Measurements from ENCODE around the gene MEX3A. TPM values are rescaled to one million over a fixed set of nuclear protein-coding genes. Genes with fewer than 3 reads are reported as not detected.

Gene MEX3A
- total RNA-seq, 1 donor from 2014 or later: 32.2 TPM

- Histone ChIP-seq H3K79me2 (ENCODE audit: low read depth) (peaks cover 90% of the 10 kb centered on the region), H3F3A (ENCODE audit: low read depth) (peaks cover 91% of the 10 kb centered on the region), H4K20me1 (ENCODE audit: low read depth) (peaks cover 99% of the 10 kb centered on the region), H3K4me3 (peak overlapping the region; percentile 99), H3K9me3 (ENCODE audit: low read depth) (no peaks in the 10 kb centered on the region), H3K9ac (no peak overlapping the region), H3K4me2 (peak overlapping the region; percentile 97), H2AFZ (replicated peaks) (no peak overlapping the region), H3K27ac (peak overlapping the region; percentile 76), H3K27me3 (no peaks in the 10 kb centered on the region), H3K36me3 (no peaks in the 10 kb centered on the region), H3K4me1 (peaks cover 92% of the 10 kb centered on the region)
- peak overlapping the region; percentile 13 for H3K27ac Mint-ChIP-seq
- peaks cover 45% of the 10 kb centered on the region for H3K36me3 Mint-ChIP-seq
- H3K27me3 Mint-ChIP-seq (ENCODE audit: insufficient read depth, low read depth): peaks cover 10% of the 10 kb centered on the region
- H3K9me3 Mint-ChIP-seq: no peaks in the 10 kb centered on the region
- DNase-seq (ENCODE audit: low spot score): peak; percentile 35
- H3K4me1 Mint-ChIP-seq: peaks cover 90% of the 10 kb centered on the region
- H3K4me3 Mint-ChIP-seq: peak overlapping the region; percentile 60
- TF ChIP-seq CTCF (IDR thresholded peaks at IDR 0.05): peak; percentile 18
- TF ChIP-seq EZH2 (IDR thresholded peaks at IDR 0.05): no peak
Measured at GRCh38 chr1:156075162-156075561, 7.1 kb downstream of the MEX3A start.

- peaks cover 10% of the 10 kb centered on the region for H3K27me3 Mint-ChIP-seq (ENCODE audit: insufficient read depth, low read depth)
- H3K4me1 ChIP-seq: peaks cover 92% of the 10 kb centered on the region
Measured at GRCh38 chr1:156074661-156075060, 7.6 kb downstream of the MEX3A start.

GRCh38 chr1:156073740-156074139, 8.5 kb downstream of the MEX3A start:
- H3F3A ChIP-seq (ENCODE audit: low read depth): peaks cover 78% of the 10 kb centered on the region
- H3K27me3 ChIP-seq: no peaks in the 10 kb centered on the region
- TF ChIP-seq EZH2phosphoT487 (IDR thresholded peaks at IDR 0.05) (no peak), EZH2 (IDR thresholded peaks at IDR 0.05) (no peak), CTCF (IDR thresholded peaks at IDR 0.05) (no peak)
- H2AFZ ChIP-seq (replicated peaks): no peak overlapping the region
- H3K9me3 ChIP-seq (ENCODE audit: low read depth): no peaks in the 10 kb centered on the region
- peak overlapping the region; percentile 89 for H3K27ac ChIP-seq
- H3K79me2 ChIP-seq (ENCODE audit: low read depth): peaks cover 76% of the 10 kb centered on the region
- peak overlapping the region; percentile 98 for H3K27ac Mint-ChIP-seq
- H3K36me3 ChIP-seq: no peaks in the 10 kb centered on the region
- peaks cover 37% of the 10 kb centered on the region for H3K36me3 Mint-ChIP-seq
- H3K4me1 ChIP-seq: peaks cover 83% of the 10 kb centered on the region
- peak; percentile 94 for DNase-seq (ENCODE audit: low spot score)
- H3K4me3 ChIP-seq: peak overlapping the region; percentile 99
- no peaks in the 10 kb centered on the region for H3K9me3 Mint-ChIP-seq
- H4K20me1 ChIP-seq (ENCODE audit: low read depth): peaks cover 86% of the 10 kb centered on the region
- peak overlapping the region; percentile 80 for H3K4me3 Mint-ChIP-seq
- no peak overlapping the region for H3K9ac ChIP-seq
- H3K4me1 Mint-ChIP-seq: peaks cover 79% of the 10 kb centered on the region
- H3K27me3 Mint-ChIP-seq (ENCODE audit: insufficient read depth, low read depth): peaks cover 12% of the 10 kb centered on the region
- peak overlapping the region; percentile 97 for H3K4me2 ChIP-seq

More at GRCh38 chr1:156074661-156075060, 7.6 kb downstream of the MEX3A start:
- Histone ChIP-seq H3K4me2 (peak overlapping the region; percentile 97), H3K9me3 (ENCODE audit: low read depth) (no peaks in the 10 kb centered on the region), H3K36me3 (no peaks in the 10 kb centered on the region), H3F3A (ENCODE audit: low read depth) (peaks cover 87% of the 10 kb centered on the region), H3K4me3 (peak overlapping the region; percentile 99), H3K79me2 (ENCODE audit: low read depth) (peaks cover 85% of the 10 kb centered on the region), H3K27me3 (no peaks in the 10 kb centered on the region), H3K9ac (no peak overlapping the region), H4K20me1 (ENCODE audit: low read depth) (peaks cover 95% of the 10 kb centered on the region), H3K27ac (peak overlapping the region; percentile 76), H2AFZ (replicated peaks) (no peak overlapping the region)
- no peaks in the 10 kb centered on the region for H3K9me3 Mint-ChIP-seq
- peak overlapping the region; percentile 56 for H3K4me3 Mint-ChIP-seq
- peak; percentile 47 for DNase-seq (ENCODE audit: low spot score)
- peaks cover 87% of the 10 kb centered on the region for H3K4me1 Mint-ChIP-seq
- H3K36me3 Mint-ChIP-seq: peaks cover 42% of the 10 kb centered on the region
- peak overlapping the region; percentile 59 for H3K27ac Mint-ChIP-seq
- no peak for TF ChIP-seq CTCF (IDR thresholded peaks at IDR 0.05)
- TF ChIP-seq EZH2phosphoT487 (IDR thresholded peaks at IDR 0.05): no peak
- no peak for TF ChIP-seq EZH2 (IDR thresholded peaks at IDR 0.05)
